Tibial nerve (tissue), 4 donors: ENCODE measurements around the gene TTC38. TPM values are rescaled to one million over a fixed set of nuclear protein-coding genes. Genes with fewer than 3 reads are reported as not detected.
A peak's percentile ranks its signal among the peaks of the same experiment; 100 is the strongest.

Experiments used
- DNase-seq, 2 donors: peaks; one replicate each; pipeline ENCODE4 v3.0.0-alpha.2; 2019; ENCODE audit warnings: low spot score in 2 of 2
- H3K27ac ChIP-seq, 4 donors: fragments of 200-600 bp; sonication (generic) in 3 of 4; one replicate each; pipeline ENCODE4 v1.5.1; 2017 to 2019; ENCODE audit warnings: mild to moderate bottlenecking in 1 of 4
- H3K27me3 ChIP-seq, 2 donors: fragments of 200-600 bp; sonication (generic) in 1 of 2; one replicate each; pipeline versions ENCODE4 v1.5.1 to v1.6.0; 2017 to 2019
- H3K36me3 ChIP-seq, 3 donors: fragments of 200-600 bp; sonication (generic); one replicate each; pipeline ENCODE4 v1.5.1; 2018 to 2019
- H3K4me1 ChIP-seq, 4 donors: fragments of 200-600 bp; sonication (generic) in 3 of 4; one replicate each; pipeline ENCODE4 v1.5.1; 2017 to 2019
- H3K4me3 ChIP-seq, 4 donors: fragments of 200-600 bp; sonication (generic) in 3 of 4; one replicate each; pipeline ENCODE4 v1.5.1; 2017 to 2019; ENCODE audit warnings: mild to moderate bottlenecking in 1 of 4, moderate library complexity in 1 of 4
- H3K9me3 ChIP-seq, 4 donors: fragments of 200-600 bp; sonication (generic) in 3 of 4; one replicate each; pipeline ENCODE4 v1.5.1; 2017 to 2019
- EP300 ChIP-seq, 2 donors: sonication (generic); formaldehyde crosslinking; IDR thresholded peaks; one replicate each; pipeline ENCODE4 v1.6.1; 2017; ENCODE audit warnings: antibody characterized with exemption in 2 of 2, mild to moderate bottlenecking in 1 of 2
- POLR2A ChIP-seq, 2 donors: fragments of 450-650 bp; IDR thresholded peaks; one replicate each; pipeline ENCODE4 v1.6.1; 2017; ENCODE audit warnings: antibody characterized with exemption in 2 of 2, mild to moderate bottlenecking in 2 of 2, moderate library complexity in 2 of 2
- WGBS, 2 donors: methylation state at CpG; one replicate each; pipeline ENCODE4 v1.1.5; 2018; 5-methylcytosine and 5-hydroxymethylcytosine counted together
- total RNA-seq, 4 donors: library from RNA; depleted of rRNA; stranded (reverse); fragments of >200 nt; gene quantifications; one replicate each; pipeline ENCODE4 v1.1.0, GENCODE V29; 2016
- TF ChIP-seq, protein P1 (sequence below), 5 experiments: fragments of 200-600 bp in 3 of 5; fragments of 450-650 bp in 2 of 5; sonication (generic) in 3 of 5; IDR thresholded peaks; one replicate each; pipeline ENCODE4 v1.5.1; 2016 to 2019; ENCODE audit warnings: antibody characterized with exemption in 5 of 5, mild to moderate bottlenecking in 3 of 5, moderate library complexity in 2 of 5

The TTC38 gene
- total RNA-seq, 4 donors from 2014 or later, result 63.2 to 85.2 (median 74.2) TPM

DNA sequence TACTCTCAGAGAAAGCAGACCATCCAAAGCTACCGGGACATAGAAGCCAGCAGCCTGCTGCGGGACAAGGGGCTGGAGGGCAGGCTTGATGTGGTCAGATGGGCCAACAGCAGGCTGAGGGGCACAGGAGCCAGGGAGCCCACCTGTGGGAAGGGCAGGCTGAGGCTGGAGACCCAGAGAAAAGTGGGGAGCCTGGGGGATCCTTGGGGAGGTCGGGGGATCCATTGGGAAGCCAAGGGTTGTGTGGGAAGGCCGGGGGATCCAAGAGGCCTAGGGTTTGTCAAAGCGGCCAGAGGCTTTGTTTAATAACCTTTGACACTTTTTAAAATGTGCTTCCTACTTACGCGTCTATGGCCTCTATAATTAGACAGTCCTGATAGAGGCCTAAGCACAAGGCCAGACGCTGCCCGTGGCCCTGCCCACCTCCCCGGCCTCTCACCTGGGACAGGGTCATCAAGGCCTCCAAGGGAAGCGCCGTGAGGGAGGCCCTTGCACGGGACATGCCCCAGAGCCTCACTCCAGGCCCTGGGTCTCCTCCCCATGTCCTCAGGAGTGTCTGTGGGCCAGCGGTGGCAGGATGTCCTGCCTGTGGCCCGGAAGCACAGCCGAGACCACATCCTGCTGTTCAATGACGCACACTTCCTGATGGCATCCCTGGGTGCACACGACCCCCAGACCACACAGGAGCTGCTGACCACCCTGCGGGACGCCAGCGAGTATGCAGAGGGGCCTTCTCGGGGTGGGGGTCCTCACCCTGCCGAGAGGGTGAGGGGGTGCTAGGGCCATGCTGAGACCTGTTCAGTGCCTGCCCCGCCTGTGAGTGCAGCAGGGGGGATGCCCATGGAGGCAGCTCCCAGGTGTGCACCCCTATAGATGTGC, 20.3 kb downstream of the TTC38 start:
- Histone ChIP-seq H3K9me3 (peaks cover 0 to 9% (median 0%) of the 10 kb centered on the region in 4 donors), H3K36me3 (peaks cover 4 to 99% (median 7%) of the 10 kb centered on the region in 3 donors), H3K27ac (peak overlapping the region in 2 of 4 donors; percentile 8 to 35), H3K27me3 (no peaks in the 10 kb centered on the region), H3K4me3 (peak overlapping the region in 1 of 4 donors; percentile 24), H3K4me1 (peaks cover 0 to 14% (median 0%) of the 10 kb centered on the region in 4 donors)
- TF ChIP-seq EP300 (IDR thresholded peaks at IDR 0.05) (no peak), POLR2A (IDR thresholded peaks at IDR 0.05) (no peak)
- TF ChIP-seq, protein P1, sequence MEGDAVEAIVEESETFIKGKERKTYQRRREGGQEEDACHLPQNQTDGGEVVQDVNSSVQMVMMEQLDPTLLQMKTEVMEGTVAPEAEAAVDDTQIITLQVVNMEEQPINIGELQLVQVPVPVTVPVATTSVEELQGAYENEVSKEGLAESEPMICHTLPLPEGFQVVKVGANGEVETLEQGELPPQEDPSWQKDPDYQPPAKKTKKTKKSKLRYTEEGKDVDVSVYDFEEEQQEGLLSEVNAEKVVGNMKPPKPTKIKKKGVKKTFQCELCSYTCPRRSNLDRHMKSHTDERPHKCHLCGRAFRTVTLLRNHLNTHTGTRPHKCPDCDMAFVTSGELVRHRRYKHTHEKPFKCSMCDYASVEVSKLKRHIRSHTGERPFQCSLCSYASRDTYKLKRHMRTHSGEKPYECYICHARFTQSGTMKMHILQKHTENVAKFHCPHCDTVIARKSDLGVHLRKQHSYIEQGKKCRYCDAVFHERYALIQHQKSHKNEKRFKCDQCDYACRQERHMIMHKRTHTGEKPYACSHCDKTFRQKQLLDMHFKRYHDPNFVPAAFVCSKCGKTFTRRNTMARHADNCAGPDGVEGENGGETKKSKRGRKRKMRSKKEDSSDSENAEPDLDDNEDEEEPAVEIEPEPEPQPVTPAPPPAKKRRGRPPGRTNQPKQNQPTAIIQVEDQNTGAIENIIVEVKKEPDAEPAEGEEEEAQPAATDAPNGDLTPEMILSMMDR (IDR thresholded peaks at IDR 0.05), result no peak
- 74 to 77% methylated on average over 16 of the region's 24 CpGs for WGBS, 2 donors
- no peak for DNase-seq

DNA sequence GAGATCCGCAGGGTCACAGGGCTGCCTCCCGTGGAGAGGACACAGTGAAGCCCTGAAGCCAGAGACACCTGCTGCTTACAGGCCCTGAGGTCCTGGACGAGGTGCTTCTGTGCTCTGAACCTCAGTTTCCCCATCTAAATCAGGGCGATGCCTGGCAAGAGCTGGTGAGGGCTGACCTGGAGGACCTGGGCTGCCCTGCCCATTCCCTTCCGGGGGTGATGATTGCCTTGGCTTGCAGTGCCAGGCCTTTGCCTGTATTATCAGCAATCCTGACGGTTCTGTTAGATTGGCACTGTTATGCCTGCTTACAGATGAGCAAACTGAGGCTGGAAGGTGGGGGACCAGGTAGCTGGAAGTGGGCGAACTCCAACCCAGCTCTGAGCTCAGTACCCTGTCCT, 21.0 kb downstream of the TTC38 start:
- Histone ChIP-seq H3K27ac (peak overlapping the region in 1 of 4 donors; percentile 35), H3K4me3 (no peak overlapping the region), H3K9me3 (peaks cover 0 to 9% (median 0%) of the 10 kb centered on the region in 4 donors), H3K27me3 (no peaks in the 10 kb centered on the region), H3K4me1 (peaks cover 0 to 14% (median 0%) of the 10 kb centered on the region in 4 donors), H3K36me3 (peaks cover 4 to 100% (median 7%) of the 10 kb centered on the region in 3 donors)
- no peak for DNase-seq
- 88 to 93% methylated on average over 4 to 5 of the region's 7 CpGs for WGBS, 2 donors
- no peak for TF ChIP-seq POLR2A (IDR thresholded peaks at IDR 0.05)

DNA sequence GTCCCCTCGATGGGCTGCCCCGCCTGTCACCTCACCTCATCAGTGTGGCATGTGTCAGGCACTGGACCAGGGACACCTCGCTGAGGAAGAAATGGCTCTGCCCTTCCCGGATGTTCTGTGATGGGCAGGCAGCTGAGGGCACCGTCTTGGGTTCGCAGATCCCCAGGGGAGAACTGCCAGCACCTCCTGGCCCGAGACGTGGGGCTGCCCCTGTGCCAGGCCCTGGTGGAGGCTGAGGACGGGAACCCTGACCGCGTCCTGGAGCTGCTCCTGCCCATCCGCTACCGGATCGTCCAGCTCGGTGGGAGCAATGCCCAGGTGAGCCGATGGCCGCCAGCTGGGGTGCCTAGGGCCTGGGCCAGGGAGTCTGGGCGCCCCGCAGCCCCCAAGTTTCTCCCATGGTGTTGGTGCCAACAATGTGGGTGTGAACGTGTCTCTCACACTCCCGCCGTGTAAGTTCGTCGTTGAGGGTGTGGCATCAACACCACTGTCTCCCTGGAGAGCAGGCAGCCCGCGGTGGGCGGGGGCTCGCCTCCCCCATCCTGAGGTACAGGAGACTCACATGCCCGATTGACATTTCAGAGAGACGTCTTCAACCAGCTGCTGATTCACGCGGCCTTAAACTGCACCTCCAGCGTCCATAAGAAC, 21.6 kb downstream of the TTC38 start:
- peaks cover 3 to 98% (median 4%) of the 10 kb centered on the region in 3 donors for H3K36me3 ChIP-seq
- TF ChIP-seq, protein P1 (IDR thresholded peaks at IDR 0.05), result no peak
- WGBS, 2 donors, result 80 to 93% methylated on average over 18 to 24 of the region's 33 CpGs
- H3K27me3 ChIP-seq, result no peaks in the 10 kb centered on the region
- DNase-seq, result no peak
- H3K4me3 ChIP-seq, result no peak overlapping the region
- peaks cover 0 to 9% (median 0%) of the 10 kb centered on the region in 4 donors for H3K9me3 ChIP-seq
- H3K4me1 ChIP-seq, result peaks cover 0 to 14% (median 0%) of the 10 kb centered on the region in 4 donors
- no peak overlapping the region for H3K27ac ChIP-seq

DNA sequence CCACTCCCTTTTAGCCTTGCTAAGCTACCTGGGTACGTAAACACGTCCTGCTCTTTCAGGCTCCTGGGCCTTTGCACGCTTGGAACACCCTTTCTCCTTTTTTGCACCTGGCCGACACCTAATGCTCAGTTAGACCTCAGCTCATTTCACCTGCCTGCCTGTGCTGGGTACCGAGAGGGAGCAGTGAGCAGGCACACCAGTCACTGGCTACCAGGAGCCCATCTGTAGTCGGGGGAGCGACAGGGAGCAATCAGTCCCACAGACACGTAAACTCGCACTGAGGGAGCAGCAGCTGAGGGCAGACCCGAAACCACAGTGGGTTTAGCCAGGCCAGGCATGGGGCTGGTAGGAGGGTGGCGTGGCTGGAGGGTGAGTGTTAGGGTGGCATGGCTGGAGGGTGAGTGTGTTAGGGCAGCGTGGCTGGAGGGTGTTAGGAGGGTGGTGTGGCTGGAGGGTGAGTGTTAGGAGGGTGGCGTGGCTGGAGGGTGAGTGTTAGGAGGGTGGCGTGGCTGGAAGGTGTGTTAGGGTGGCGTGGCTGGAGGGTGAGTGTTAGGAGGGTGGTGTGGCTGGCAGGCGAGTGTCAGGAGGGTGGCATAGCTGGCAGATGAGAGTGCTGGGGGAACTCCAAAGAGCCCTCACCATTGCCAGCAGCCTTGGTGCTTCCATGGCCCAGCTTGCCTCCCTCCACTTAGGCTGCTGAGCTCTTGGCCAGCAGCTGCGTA, 22.5 kb downstream of the TTC38 start:
- Histone ChIP-seq H3K4me3 (no peak overlapping the region), H3K9me3 (peaks cover 0 to 9% (median 0%) of the 10 kb centered on the region in 4 donors), H3K4me1 (peaks cover 0 to 14% (median 0%) of the 10 kb centered on the region in 4 donors), H3K27ac (no peak overlapping the region), H3K27me3 (no peaks in the 10 kb centered on the region), H3K36me3 (peaks cover 3 to 89% (median 4%) of the 10 kb centered on the region in 3 donors)
- TF ChIP-seq POLR2A (IDR thresholded peaks at IDR 0.05), result no peak
- TF ChIP-seq EP300 (IDR thresholded peaks at IDR 0.05), result no peak
- TF ChIP-seq, protein P1 (IDR thresholded peaks at IDR 0.05), result no peak
- no peak for DNase-seq
- WGBS, 2 donors, result 88 to 91% methylated on average over 17 of the region's 17 CpGs
